ENCODE results near the gene IGFBP2.

IGFBP2 gene

GRCh38 chr2:216659276-216659675 is 26.1 kb downstream of the IGFBP2 start:
- H3K27ac ChIP-seq: no peak overlapping the region
- no peak for TF ChIP-seq ZFX (IDR thresholded peaks at IDR 0.05; ENCODE audit: borderline replicate concordance)
- TF ChIP-seq CTCF (IDR thresholded peaks at IDR 0.05): no peak

DNA sequence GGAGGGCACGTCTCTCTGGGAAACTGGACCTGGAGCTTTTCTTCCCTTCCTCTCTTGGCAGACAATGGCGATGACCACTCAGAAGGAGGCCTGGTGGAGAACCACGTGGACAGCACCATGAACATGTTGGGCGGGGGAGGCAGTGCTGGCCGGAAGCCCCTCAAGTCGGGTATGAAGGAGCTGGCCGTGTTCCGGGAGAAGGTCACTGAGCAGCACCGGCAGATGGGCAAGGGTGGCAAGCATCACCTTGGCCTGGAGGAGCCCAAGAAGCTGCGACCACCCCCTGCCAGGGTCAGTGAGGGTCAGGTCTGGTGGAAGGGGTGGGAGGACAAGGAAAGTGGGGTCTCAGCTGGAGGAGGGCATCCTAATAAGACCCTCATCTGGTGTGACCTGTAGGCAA is 27.3 kb downstream of the IGFBP2 start:
- no peak overlapping the region for H3K27ac ChIP-seq
- TF ChIP-seq ZFX (IDR thresholded peaks at IDR 0.05; ENCODE audit: borderline replicate concordance) (no peak), CTCF (IDR thresholded peaks at IDR 0.05) (no peak)

DNA sequence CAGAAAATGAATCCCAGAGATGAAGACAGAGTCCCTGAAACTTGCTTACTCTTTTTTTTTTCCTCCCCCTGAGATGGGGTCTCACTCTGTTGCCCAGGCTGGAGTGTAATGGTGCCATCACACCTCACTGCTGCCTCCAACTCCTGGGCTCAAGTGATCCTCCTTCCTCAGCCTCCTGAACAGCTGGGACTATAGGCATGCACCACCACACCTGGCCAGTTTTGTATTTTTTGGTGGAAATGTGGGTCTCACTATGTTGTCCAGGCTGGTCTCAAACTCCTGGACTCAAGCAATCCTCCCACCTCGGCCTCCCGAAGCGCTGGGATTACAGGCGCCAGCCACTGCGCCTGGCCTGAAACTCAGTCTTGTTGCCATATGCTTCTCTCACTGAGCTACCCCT is 27.8 kb downstream of the IGFBP2 start:
- TF ChIP-seq ZFX (IDR thresholded peaks at IDR 0.05; ENCODE audit: borderline replicate concordance) (no peak), CTCF (IDR thresholded peaks at IDR 0.05) (no peak)
- H3K27ac ChIP-seq: no peak overlapping the region

DNA sequence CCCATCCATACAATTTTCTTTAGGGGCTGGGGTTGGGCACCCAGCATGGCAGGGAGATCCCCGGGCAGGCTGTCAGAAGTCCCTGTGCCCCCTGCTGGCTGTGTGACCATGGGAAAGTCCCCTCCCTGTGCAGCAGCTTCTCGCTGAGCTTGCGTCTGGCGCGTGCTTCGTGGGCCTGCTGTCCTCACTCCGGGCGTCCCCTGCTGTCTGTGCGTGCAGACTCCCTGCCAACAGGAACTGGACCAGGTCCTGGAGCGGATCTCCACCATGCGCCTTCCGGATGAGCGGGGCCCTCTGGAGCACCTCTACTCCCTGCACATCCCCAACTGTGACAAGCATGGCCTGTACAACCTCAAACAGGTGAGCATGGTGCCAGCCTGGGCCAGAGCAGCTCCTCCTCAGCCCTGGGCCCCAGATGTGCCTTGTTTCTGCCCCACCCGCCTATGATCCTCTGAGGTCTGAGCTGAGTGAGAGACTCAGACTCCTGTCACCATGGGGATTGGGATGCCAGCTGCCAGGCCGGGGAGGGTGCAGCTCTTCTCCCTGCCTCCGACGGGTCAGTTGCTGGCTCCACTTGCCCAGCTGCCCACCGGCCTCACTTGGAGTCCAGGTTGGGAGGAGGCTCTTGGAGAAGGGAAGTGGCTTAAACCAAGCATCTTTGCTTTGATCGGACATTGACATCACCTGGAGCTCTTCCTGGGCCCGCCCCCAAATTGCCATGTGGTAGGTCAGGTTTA is 28.6 kb downstream of the IGFBP2 start:
- H3K27ac ChIP-seq: no peak overlapping the region
- TF ChIP-seq CTCF (IDR thresholded peaks at IDR 0.05) (no peak), ZFX (IDR thresholded peaks at IDR 0.05; ENCODE audit: borderline replicate concordance) (no peak)

GRCh38 chr2:216663106-216663505 is 29.9 kb downstream of the IGFBP2 start:
- no peak for TF ChIP-seq ZFX (IDR thresholded peaks at IDR 0.05; ENCODE audit: borderline replicate concordance)
- no peak for TF ChIP-seq CTCF (IDR thresholded peaks at IDR 0.05)
- no peak overlapping the region for H3K27ac ChIP-seq

DNA sequence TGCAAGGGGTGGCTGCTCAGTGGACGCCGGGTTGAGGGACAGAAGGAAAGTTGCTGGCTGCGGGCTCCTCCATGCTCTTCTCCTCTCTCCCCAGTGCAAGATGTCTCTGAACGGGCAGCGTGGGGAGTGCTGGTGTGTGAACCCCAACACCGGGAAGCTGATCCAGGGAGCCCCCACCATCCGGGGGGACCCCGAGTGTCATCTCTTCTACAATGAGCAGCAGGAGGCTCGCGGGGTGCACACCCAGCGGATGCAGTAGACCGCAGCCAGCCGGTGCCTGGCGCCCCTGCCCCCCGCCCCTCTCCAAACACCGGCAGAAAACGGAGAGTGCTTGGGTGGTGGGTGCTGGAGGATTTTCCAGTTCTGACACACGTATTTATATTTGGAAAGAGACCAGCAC is 30.6 kb downstream of the IGFBP2 start:
- TF ChIP-seq CTCF (IDR thresholded peaks at IDR 0.05): no peak
- no peak for TF ChIP-seq ZFX (IDR thresholded peaks at IDR 0.05; ENCODE audit: borderline replicate concordance)
- H3K27ac ChIP-seq: no peak overlapping the region

GRCh38 chr2:216664593-216665034 is 31.4 kb downstream of the IGFBP2 start:
- 0 out of 2 replicates have a peak, but pooled peaks have one; percentile 10 for TF ChIP-seq CTCF (IDR thresholded peaks at IDR 0.05)
- TF ChIP-seq ZFX (IDR thresholded peaks at IDR 0.05; ENCODE audit: borderline replicate concordance): no peak
- no peak overlapping the region for H3K27ac ChIP-seq
